Measurements from ENCODE around the gene ZNRF3. TPM values are rescaled to one million over a fixed set of nuclear protein-coding genes. Genes with fewer than 3 reads are reported as not detected.
"Not testable (repeated sequence)": the region's sequence is repeated elsewhere in the genome, so short reads cannot be mapped to it uniquely, and the experiment has no call there.

Gene ZNRF3
- total RNA-seq, 2 experiments from 2014 or later, result 0.58 to 0.72 TPM

DNA sequence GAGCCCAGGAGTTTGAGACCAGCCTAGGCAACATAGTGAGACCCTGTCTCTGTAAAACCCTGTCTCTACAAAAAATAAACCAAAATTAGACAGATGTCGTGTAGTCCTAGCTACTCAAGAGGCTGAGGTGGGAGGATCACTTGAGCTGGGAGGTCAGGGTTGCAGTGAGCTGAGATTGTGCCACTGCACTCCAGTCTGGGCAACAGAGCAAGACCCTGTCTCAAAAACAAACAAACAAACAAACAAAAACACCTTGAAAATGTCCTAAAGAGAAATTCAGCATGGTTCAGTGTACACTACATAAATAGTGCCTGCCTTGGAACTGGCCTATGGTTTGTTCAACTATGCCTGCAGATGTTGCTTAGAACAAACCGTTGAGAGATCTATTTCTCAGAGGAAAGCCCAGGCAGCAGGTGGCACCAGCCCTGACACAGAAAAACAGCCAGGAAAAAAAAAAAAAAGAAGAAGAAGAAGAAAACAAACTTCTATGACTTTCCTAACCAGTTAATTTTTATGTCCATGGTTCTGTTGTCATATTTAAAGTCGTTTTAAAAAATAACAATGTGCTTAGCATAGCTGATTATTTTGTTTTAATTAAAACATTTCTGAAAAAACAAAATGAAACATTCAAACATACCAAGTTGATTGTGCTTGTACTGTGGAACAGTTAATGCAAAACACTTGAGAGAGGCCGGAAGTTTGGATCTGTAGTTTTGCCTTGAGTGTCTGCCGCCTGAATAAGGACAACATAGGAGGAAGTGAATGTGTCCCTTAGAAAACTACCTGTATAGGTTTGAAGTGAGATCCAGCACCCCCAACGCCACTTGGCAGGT is 194.9 kb downstream of the ZNRF3 start:
- ChIA-PET CTCF (no interaction called here), POLR2A (no interaction called here)
- Mint-ChIP-seq H3K4me1 (no peaks in the 10 kb centered on the region), H3K4me3 (no peak overlapping the region), H3K27ac (no peak overlapping the region), H3K36me3 (ENCODE audit: low read depth) (no peaks in the 10 kb centered on the region), H3K9me3 (no peaks in the 10 kb centered on the region), H3K27me3 (peaks cover 60% of the 10 kb centered on the region)
- no peak for DNase-seq

DNA sequence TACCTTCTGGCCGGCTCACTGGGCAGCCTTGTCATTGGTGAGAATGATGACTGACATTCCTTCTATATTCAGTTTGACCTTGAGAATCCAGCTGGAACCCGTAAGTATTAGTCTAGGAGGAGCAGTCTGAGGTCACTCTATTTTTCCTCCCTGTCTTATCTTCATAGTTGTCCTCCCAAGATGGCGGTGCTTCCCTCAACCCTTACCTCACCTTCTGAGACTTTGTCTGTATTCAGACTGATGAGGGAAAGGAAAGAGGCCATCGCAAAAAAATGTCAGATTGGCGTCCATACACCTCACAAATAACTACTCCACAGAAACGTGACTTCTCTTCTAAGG is 195.5 kb downstream of the ZNRF3 start:
- no peak overlapping the region for H3K27ac Mint-ChIP-seq
- H3K27me3 Mint-ChIP-seq, result peaks cover 57% of the 10 kb centered on the region
- H3K36me3 Mint-ChIP-seq (ENCODE audit: low read depth), result no peaks in the 10 kb centered on the region
- no peaks in the 10 kb centered on the region for H3K4me1 Mint-ChIP-seq
- H3K9me3 Mint-ChIP-seq, result no peaks in the 10 kb centered on the region
- no peak overlapping the region for H3K4me3 Mint-ChIP-seq
- POLR2A ChIA-PET, result no interaction called here
- DNase-seq, result no peak
- CTCF ChIA-PET, result no interaction called here

DNA sequence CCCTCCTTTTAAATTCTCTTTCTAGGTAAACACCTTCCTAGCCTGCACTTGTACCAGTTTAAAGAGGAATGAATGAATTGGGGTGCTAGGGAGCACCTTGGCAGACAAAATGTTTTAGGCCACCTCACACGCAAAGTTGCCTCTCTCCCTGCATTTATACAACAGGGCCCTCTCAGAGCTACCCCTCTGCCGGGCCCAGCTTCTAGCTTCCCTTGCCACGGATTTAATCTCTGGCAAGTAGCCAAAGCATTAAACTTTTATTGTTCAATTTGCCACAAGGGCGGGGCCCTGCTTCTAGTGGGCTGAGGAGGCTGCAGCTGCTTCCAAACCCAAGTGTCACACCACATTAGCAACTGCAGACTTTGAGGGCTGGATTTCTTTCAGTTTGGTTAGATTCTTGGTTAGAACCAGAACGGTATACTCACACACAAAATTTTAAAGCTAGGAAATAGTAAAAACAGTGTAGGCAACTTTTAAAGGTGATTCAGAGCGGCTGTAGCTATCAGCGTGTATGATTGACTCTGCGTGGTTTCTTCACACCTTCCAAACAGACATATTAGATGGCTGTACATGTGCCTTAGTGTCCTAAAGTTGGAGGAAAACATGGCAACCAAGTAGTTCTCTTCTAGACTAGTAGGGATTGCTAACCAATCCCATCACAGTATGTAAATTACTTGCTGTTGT is 196.0 kb downstream of the ZNRF3 start:
- no peak for DNase-seq
- H3K27ac Mint-ChIP-seq, result no peak overlapping the region
- no peaks in the 10 kb centered on the region for H3K4me1 Mint-ChIP-seq
- POLR2A ChIA-PET, result no interaction called here
- CTCF ChIA-PET, result interaction anchor here (1.3 kb wide), 1 partner anchor 75 kb away, joined by 6 read pairs; no protein-coding TSS in a partner anchor
- no peak overlapping the region for H3K4me3 Mint-ChIP-seq
- H3K36me3 Mint-ChIP-seq (ENCODE audit: low read depth), result no peaks in the 10 kb centered on the region
- no peaks in the 10 kb centered on the region for H3K9me3 Mint-ChIP-seq
- H3K27me3 Mint-ChIP-seq, result peaks cover 52% of the 10 kb centered on the region

DNA sequence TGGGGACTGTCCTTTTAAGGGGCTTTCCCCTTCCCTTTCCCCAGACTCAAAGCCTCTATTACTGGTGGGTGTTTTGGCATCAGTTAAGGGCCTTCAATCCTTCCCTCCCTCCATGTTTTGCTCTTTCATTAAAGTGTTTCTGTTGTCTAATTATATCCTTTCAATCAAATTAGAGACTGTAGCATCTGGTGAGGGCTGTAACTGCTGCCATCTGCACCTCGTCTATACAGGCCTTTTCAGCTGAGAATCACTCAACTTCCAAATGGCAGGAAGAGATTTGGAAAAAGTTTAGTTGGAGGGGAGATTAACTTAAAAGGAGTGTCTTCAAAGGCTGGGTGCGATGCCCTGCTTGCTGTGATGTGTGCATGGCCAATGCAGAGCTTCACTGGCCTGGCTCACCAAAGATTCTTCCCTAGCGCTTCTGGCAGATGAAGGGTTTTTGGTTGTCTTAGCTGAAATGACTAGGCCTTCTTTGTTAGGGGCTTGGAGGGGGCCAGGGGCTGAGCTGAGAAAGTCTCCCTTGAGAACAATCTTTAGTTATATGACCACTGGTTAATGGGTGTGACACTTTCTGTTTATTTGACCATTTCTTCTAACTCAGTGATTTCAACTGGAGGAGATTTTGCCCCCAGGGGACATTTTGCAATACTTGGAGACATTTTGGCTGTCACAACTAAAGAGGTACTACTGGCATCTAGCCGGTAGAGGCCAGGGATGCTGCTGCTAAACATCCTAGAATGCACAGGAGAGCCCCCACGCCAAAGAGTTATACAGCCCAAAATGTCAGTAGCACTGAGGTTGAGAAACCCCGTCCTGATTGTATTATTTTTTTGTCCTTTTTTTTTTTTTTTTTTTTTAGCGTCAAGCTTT is 197.0 kb downstream of the ZNRF3 start:
- Mint-ChIP-seq H3K4me1 (no peaks in the 10 kb centered on the region), H3K27ac (no peak overlapping the region), H3K9me3 (no peaks in the 10 kb centered on the region), H3K36me3 (ENCODE audit: low read depth) (no peaks in the 10 kb centered on the region), H3K4me3 (no peak overlapping the region), H3K27me3 (peaks cover 42% of the 10 kb centered on the region)
- ChIA-PET POLR2A (no interaction called here), CTCF (interaction anchor here (1.3 kb wide), 1 partner anchor 74 kb away, joined by 6 read pairs; no protein-coding TSS in a partner anchor)
- no peak for DNase-seq

DNA sequence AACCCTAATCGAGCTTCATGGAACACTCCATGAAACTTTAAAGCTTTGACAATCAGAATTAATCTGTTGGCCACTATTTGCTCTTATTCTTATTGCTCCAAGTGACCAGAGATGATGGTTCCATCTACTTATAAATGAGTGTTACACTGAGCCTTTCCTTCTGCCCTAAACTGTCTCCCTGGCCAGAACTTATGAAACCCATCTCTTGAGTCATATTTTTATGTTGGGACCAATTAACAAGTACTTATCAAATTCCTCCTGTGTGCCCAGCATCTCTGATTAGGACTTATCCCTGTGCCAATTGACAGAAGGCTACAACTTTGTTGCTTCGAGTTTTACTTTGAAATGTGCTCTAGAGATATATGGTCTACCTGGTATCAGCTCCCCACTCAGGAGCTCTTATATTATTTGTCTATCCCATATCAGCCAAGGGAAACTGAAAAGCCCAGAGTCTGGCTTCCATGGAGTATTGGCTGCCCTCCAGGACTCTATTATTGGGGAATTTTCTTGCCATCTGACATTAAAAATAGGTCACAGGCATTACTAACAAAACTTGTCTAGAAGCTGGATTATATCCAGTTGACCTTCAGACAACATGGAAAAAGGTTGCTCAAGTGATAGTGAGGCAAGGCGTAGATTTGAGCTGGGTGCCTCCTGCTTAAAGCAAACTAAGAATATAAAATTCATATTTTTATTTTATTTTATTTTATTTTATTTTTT is 198.3 kb downstream of the ZNRF3 start:
- Mint-ChIP-seq H3K4me3 (no peak overlapping the region), H3K27ac (no peak overlapping the region), H3K4me1 (no peaks in the 10 kb centered on the region), H3K9me3 (no peaks in the 10 kb centered on the region), H3K27me3 (peaks cover 32% of the 10 kb centered on the region), H3K36me3 (ENCODE audit: low read depth) (no peaks in the 10 kb centered on the region)
- DNase-seq, result no peak
- ChIA-PET POLR2A (no interaction called here), CTCF (no interaction called here)

DNA sequence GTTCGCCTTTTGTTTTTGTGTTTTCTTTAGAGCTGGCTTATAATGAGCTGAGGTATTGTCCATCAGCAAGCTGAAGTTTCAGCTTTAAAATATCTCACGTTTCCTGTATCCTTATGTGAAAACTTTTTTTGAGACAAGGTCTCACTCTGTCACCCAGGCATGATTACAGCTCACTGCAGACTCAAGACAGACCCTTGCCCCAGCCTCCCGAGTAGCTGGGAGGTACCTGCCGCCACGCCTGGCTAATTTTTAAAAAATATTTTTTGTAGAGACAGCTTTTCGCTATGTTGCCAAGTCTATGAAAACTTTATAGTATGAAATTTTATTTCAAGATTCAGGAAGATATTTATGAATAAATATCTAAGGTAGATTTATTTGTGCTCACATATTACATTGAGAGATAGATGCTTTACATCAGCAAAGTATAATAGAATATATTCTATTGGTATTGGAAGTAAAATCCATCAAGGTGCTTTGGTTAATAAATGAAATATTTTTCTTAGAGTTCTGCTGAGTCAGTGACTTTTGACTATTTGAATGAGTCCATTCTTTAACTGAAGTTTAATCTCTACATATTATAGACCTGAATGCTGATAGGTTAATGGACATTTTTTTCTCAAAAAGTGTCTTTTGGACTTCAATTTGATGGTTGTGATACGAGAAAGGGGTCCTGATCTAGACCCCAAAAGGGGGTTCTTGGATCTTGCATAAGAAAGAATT is 199.6 kb downstream of the ZNRF3 start:
- ChIA-PET POLR2A (no interaction called here), CTCF (no interaction called here)
- no peak for DNase-seq
- Mint-ChIP-seq H3K27me3 (peaks cover 26% of the 10 kb centered on the region), H3K4me1 (no peaks in the 10 kb centered on the region), H3K27ac (no peak overlapping the region), H3K4me3 (no peak overlapping the region), H3K36me3 (ENCODE audit: low read depth) (no peaks in the 10 kb centered on the region), H3K9me3 (no peaks in the 10 kb centered on the region)

DNA sequence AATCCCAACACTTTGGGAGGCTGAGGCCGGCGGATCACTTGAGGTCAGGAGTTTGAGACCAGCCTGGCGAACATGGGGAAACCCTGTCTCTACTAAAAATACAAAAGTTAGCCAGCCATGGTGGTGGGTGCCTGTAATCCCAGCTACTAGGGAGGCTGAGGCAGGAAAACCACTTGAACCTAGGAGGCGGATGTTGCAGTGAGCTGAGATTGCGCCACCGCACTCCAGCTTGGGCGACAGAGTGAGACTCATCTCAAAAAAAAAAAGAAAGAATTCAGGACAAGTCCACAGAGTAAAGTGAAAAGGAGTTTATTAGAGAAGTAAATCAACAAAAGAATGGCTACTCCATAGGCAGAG is 200.2 kb downstream of the ZNRF3 start:
- H3K36me3 Mint-ChIP-seq (ENCODE audit: low read depth); POLR2A ChIA-PET; CTCF ChIA-PET; DNase-seq; H3K27ac Mint-ChIP-seq; H3K9me3 Mint-ChIP-seq; H3K4me1 Mint-ChIP-seq; H3K4me3 Mint-ChIP-seq: not testable (repeated sequence)
- peaks cover 26% of the 10 kb centered on the region for H3K27me3 Mint-ChIP-seq

DNA sequence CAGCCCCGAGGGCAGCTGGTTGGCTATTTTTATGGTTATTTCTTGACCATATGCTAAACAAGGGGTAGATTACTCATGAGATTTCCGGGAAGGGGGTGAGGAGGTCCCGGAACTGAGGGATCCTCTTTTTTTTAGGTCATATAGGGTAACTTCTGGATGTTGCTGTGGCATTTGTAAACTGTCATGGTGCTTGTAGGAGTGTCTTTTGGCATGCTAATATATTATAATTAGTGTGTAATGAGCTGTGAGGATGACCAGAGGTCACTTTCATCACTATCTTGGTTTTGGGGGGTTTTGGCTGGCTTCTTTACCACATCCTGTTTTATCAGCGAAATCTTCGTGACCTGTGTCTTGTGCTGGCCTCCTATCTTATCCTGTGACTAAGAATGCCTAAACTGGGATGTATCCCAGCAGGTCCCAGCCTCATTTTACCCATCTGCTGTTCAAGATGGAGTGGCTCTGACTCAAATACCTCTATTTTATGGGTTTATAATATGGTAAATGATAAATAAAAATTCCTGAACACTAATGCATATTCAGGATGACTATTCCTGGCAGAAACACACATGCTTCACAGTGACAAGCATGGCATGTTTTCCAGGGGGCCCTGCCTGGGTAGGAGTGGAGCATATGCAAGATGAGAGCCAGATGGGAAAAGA is 200.7 kb downstream of the ZNRF3 start:
- POLR2A ChIA-PET, result no interaction called here

DNA sequence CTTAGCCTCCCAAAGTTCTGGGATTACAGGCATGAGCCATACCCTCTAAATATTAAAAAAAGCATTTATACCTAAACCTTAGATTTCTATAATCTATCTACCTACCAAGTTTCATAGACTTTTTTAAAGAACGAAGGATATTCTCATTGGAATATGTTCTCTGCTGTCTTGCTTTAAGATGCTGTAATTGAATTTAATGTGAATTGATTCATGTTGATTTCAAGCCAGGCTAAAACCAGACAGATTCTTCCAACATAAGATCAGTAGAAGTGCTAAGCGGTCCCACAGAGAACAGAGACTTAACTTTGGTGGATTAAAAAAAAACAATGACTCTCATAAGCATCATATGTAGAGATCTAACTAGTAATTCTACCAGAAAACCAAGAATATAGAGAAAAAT is 203.6 kb downstream of the ZNRF3 start:
- ChIA-PET POLR2A (no interaction called here), CTCF (no interaction called here)
- Mint-ChIP-seq H3K4me3 (no peak overlapping the region), H3K4me1 (no peaks in the 10 kb centered on the region), H3K36me3 (ENCODE audit: low read depth) (no peaks in the 10 kb centered on the region), H3K27ac (no peak overlapping the region), H3K9me3 (no peaks in the 10 kb centered on the region), H3K27me3 (peaks cover 26% of the 10 kb centered on the region)
- DNase-seq, result no peak

More for the DNA sequence above, 200.7 kb downstream of the ZNRF3 start:
- H3K27ac Mint-ChIP-seq, result no peak overlapping the region
- no peaks in the 10 kb centered on the region for H3K36me3 Mint-ChIP-seq (ENCODE audit: low read depth)
- no peak for DNase-seq
- H3K27me3 Mint-ChIP-seq, result peaks cover 25% of the 10 kb centered on the region
- CTCF ChIA-PET, result no interaction called here
- no peaks in the 10 kb centered on the region for H3K9me3 Mint-ChIP-seq
- H3K4me1 Mint-ChIP-seq, result no peaks in the 10 kb centered on the region
- no peak overlapping the region for H3K4me3 Mint-ChIP-seq

DNA sequence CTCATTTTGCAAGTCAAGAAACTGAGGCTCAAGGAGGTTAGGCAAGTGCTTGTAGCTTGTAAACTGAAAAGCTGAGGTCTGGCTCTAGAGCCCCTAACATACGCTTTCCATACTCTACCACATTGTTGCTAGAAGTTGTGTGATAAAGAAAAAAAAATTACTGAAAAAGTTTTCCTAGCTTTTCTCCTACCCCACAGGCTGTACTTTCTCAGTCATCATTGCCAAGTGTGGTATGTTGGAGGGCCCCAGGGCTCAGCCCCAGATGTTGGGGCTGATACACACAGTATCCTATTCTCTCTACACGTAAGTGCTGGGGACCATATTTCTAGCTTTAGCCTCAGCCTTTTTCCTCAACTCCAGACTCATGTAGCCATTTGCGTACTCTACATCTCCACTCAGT is 205.4 kb downstream of the ZNRF3 start:
- ChIA-PET POLR2A (no interaction called here), CTCF (interaction anchor here (1.0 kb wide), 1 partner anchor 14 kb away, joined by 3 read pairs; no protein-coding TSS in a partner anchor)
- Mint-ChIP-seq H3K27ac (no peak overlapping the region), H3K27me3 (peaks cover 33% of the 10 kb centered on the region), H3K4me1 (no peaks in the 10 kb centered on the region), H3K9me3 (no peaks in the 10 kb centered on the region), H3K36me3 (ENCODE audit: low read depth) (no peaks in the 10 kb centered on the region), H3K4me3 (no peak overlapping the region)
- DNase-seq, result no peak

DNA sequence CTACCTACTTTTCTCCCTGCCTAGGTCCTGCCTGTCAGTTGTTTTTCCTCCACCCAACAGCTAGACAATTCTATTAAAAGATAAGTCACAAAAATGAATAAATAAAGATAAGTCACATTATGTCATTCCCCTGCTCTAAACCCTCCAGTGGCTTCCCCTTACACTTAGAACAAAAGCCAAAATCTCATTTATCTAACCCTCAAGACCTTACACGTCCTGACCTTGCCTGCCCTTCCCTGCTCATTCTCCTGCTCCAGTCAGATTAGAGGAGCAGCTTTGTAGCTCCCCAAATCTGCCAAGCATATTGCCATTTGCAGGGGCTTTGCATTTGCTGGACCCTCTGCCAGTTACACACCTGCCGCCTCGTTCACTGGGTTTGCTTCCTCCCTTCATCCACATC is 206.1 kb downstream of the ZNRF3 start:
- no peaks in the 10 kb centered on the region for H3K4me1 Mint-ChIP-seq
- H3K4me3 Mint-ChIP-seq, result no peak overlapping the region
- no peak for DNase-seq
- H3K27ac Mint-ChIP-seq, result no peak overlapping the region
- no peaks in the 10 kb centered on the region for H3K9me3 Mint-ChIP-seq
- ChIA-PET CTCF (interaction anchor here (1.0 kb wide), 1 partner anchor 15 kb away, joined by 3 read pairs; no protein-coding TSS in a partner anchor), POLR2A (no interaction called here)
- no peaks in the 10 kb centered on the region for H3K36me3 Mint-ChIP-seq (ENCODE audit: low read depth)
- H3K27me3 Mint-ChIP-seq, result peaks cover 33% of the 10 kb centered on the region

DNA sequence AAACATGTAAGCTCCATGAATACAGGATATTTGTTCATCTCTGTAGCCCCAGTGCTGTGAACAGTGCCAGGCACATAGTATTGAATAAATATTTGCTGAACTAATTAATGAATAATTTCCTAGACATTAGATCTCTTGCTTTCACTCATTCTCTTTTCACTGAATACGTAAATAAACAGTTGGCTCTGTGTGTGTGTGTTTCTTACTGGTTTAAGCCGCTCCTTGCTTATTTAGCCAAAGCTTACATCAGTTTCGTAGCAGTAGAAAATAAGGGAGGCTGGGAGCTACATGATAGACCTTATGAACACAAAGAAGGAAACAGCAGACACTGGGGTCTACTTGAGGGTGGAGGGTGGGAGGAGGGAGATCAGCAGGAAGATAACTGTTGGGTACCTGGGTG is 206.7 kb downstream of the ZNRF3 start:
- Mint-ChIP-seq H3K9me3 (no peaks in the 10 kb centered on the region), H3K4me1 (no peaks in the 10 kb centered on the region), H3K27me3 (peaks cover 33% of the 10 kb centered on the region), H3K27ac (no peak overlapping the region), H3K36me3 (ENCODE audit: low read depth) (no peaks in the 10 kb centered on the region), H3K4me3 (no peak overlapping the region)
- DNase-seq, result no peak
- ChIA-PET CTCF (no interaction called here), POLR2A (no interaction called here)

Measured in activated CD4-positive, alpha-beta T cell treated with anti-CD3 and anti-CD28 coated beads, Interleukin-2, amount 10 ng/mL, durations not matched to agents 7 days and 5 days (primary cell).